ENCODE data around the gene TCF19. TPM values are rescaled to one million over a fixed set of nuclear protein-coding genes. Genes with fewer than 3 reads are reported as not detected.

Gene TCF19
- total and polyA plus RNA-seq, 2 experiments from 2014 or later: 8.3 to 11.1 TPM

GRCh38 chr6:31140643-31141042 is 17.7 kb upstream of the TCF19 start:
- Histone ChIP-seq H3F3A (replicated peaks; ENCODE audit: low read depth) (no peaks in the 10 kb centered on the region), H2AFZ (no peak overlapping the region), H3K9me2 (ENCODE audit: insufficient read depth) (0 out of 2 replicates have a peak, but pooled peaks cover 3% of the 10 kb centered on the region), H3K4me1 (ENCODE audit: insufficient read depth) (peaks cover 7% of the 10 kb centered on the region; the same call in 1 of the 2 replicates), H3K4me2 (no peak overlapping the region), H3K36me3 (ENCODE audit: insufficient read depth) (peaks cover 7% of the 10 kb centered on the region), H3K27me3 (ENCODE audit: insufficient read depth) (no peaks in the 10 kb centered on the region), H3K79me2 (replicated peaks; ENCODE audit: insufficient read depth) (no peaks in the 10 kb centered on the region), H4K20me1 (replicated peaks; ENCODE audit: insufficient read depth) (no peaks in the 10 kb centered on the region), H3K27ac (ENCODE audit: low read depth) (no peak overlapping the region), H3K4me3 (no peak overlapping the region)
- Mint-ChIP-seq H3K9me3 (peaks cover 8% of the 10 kb centered on the region; the same call in 2 of the 3 replicates), H3K4me1 (peaks cover 44% of the 10 kb centered on the region), H3K27ac (no peak overlapping the region), H3K4me3 (no peak overlapping the region), H3K27me3 (ENCODE audit: insufficient read depth, low read depth, poor library complexity) (peaks cover 14% of the 10 kb centered on the region), H3K36me3 (ENCODE audit: low read depth) (peaks cover 26% of the 10 kb centered on the region)
- ATAC-seq: no peak
- no peak for TF ChIP-seq CREB1 (CRISPR knock-in tag; IDR thresholded peaks at IDR 0.05; ENCODE audit: low read depth)
- no peak for TF ChIP-seq ZNF114 (CRISPR knock-in tag; IDR thresholded peaks at IDR 0.05)
- no peak for TF ChIP-seq EZH2 (IDR thresholded peaks at IDR 0.05; ENCODE audit: low read depth, unreplicated experiment)
- TF ChIP-seq, protein P1, sequence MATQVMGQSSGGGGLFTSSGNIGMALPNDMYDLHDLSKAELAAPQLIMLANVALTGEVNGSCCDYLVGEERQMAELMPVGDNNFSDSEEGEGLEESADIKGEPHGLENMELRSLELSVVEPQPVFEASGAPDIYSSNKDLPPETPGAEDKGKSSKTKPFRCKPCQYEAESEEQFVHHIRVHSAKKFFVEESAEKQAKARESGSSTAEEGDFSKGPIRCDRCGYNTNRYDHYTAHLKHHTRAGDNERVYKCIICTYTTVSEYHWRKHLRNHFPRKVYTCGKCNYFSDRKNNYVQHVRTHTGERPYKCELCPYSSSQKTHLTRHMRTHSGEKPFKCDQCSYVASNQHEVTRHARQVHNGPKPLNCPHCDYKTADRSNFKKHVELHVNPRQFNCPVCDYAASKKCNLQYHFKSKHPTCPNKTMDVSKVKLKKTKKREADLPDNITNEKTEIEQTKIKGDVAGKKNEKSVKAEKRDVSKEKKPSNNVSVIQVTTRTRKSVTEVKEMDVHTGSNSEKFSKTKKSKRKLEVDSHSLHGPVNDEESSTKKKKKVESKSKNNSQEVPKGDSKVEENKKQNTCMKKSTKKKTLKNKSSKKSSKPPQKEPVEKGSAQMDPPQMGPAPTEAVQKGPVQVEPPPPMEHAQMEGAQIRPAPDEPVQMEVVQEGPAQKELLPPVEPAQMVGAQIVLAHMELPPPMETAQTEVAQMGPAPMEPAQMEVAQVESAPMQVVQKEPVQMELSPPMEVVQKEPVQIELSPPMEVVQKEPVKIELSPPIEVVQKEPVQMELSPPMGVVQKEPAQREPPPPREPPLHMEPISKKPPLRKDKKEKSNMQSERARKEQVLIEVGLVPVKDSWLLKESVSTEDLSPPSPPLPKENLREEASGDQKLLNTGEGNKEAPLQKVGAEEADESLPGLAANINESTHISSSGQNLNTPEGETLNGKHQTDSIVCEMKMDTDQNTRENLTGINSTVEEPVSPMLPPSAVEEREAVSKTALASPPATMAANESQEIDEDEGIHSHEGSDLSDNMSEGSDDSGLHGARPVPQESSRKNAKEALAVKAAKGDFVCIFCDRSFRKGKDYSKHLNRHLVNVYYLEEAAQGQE (IDR thresholded peaks at IDR 0.05; ENCODE audit: unreplicated experiment): no peak
- no peak for TF ChIP-seq ZNF331 (CRISPR knock-in tag; IDR thresholded peaks at IDR 0.05; ENCODE audit: low read depth)
- TF ChIP-seq EZH2phosphoT487 (IDR thresholded peaks at IDR 0.05; ENCODE audit: unreplicated experiment): no peak
- TF ChIP-seq JUNB (IDR thresholded peaks at IDR 0.05; ENCODE audit: unreplicated experiment): no peak
- TF ChIP-seq POLR2AphosphoS5 (IDR thresholded peaks at IDR 0.05; ENCODE audit: low read depth): no peak
- TF ChIP-seq NANOG (IDR thresholded peaks at IDR 0.05; ENCODE audit: borderline replicate concordance): no peak
- TF ChIP-seq ETS1 (IDR thresholded peaks at IDR 0.05): no peak
- no peak for TF ChIP-seq STAT1 (IDR thresholded peaks at IDR 0.05; ENCODE audit: unreplicated experiment)
- TF ChIP-seq, protein P2, sequence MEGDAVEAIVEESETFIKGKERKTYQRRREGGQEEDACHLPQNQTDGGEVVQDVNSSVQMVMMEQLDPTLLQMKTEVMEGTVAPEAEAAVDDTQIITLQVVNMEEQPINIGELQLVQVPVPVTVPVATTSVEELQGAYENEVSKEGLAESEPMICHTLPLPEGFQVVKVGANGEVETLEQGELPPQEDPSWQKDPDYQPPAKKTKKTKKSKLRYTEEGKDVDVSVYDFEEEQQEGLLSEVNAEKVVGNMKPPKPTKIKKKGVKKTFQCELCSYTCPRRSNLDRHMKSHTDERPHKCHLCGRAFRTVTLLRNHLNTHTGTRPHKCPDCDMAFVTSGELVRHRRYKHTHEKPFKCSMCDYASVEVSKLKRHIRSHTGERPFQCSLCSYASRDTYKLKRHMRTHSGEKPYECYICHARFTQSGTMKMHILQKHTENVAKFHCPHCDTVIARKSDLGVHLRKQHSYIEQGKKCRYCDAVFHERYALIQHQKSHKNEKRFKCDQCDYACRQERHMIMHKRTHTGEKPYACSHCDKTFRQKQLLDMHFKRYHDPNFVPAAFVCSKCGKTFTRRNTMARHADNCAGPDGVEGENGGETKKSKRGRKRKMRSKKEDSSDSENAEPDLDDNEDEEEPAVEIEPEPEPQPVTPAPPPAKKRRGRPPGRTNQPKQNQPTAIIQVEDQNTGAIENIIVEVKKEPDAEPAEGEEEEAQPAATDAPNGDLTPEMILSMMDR (conservative IDR thresholded peaks at IDR 0.05; ENCODE audit: low read depth in 2 of 2): no peak
- TF ChIP-seq, protein P3, sequence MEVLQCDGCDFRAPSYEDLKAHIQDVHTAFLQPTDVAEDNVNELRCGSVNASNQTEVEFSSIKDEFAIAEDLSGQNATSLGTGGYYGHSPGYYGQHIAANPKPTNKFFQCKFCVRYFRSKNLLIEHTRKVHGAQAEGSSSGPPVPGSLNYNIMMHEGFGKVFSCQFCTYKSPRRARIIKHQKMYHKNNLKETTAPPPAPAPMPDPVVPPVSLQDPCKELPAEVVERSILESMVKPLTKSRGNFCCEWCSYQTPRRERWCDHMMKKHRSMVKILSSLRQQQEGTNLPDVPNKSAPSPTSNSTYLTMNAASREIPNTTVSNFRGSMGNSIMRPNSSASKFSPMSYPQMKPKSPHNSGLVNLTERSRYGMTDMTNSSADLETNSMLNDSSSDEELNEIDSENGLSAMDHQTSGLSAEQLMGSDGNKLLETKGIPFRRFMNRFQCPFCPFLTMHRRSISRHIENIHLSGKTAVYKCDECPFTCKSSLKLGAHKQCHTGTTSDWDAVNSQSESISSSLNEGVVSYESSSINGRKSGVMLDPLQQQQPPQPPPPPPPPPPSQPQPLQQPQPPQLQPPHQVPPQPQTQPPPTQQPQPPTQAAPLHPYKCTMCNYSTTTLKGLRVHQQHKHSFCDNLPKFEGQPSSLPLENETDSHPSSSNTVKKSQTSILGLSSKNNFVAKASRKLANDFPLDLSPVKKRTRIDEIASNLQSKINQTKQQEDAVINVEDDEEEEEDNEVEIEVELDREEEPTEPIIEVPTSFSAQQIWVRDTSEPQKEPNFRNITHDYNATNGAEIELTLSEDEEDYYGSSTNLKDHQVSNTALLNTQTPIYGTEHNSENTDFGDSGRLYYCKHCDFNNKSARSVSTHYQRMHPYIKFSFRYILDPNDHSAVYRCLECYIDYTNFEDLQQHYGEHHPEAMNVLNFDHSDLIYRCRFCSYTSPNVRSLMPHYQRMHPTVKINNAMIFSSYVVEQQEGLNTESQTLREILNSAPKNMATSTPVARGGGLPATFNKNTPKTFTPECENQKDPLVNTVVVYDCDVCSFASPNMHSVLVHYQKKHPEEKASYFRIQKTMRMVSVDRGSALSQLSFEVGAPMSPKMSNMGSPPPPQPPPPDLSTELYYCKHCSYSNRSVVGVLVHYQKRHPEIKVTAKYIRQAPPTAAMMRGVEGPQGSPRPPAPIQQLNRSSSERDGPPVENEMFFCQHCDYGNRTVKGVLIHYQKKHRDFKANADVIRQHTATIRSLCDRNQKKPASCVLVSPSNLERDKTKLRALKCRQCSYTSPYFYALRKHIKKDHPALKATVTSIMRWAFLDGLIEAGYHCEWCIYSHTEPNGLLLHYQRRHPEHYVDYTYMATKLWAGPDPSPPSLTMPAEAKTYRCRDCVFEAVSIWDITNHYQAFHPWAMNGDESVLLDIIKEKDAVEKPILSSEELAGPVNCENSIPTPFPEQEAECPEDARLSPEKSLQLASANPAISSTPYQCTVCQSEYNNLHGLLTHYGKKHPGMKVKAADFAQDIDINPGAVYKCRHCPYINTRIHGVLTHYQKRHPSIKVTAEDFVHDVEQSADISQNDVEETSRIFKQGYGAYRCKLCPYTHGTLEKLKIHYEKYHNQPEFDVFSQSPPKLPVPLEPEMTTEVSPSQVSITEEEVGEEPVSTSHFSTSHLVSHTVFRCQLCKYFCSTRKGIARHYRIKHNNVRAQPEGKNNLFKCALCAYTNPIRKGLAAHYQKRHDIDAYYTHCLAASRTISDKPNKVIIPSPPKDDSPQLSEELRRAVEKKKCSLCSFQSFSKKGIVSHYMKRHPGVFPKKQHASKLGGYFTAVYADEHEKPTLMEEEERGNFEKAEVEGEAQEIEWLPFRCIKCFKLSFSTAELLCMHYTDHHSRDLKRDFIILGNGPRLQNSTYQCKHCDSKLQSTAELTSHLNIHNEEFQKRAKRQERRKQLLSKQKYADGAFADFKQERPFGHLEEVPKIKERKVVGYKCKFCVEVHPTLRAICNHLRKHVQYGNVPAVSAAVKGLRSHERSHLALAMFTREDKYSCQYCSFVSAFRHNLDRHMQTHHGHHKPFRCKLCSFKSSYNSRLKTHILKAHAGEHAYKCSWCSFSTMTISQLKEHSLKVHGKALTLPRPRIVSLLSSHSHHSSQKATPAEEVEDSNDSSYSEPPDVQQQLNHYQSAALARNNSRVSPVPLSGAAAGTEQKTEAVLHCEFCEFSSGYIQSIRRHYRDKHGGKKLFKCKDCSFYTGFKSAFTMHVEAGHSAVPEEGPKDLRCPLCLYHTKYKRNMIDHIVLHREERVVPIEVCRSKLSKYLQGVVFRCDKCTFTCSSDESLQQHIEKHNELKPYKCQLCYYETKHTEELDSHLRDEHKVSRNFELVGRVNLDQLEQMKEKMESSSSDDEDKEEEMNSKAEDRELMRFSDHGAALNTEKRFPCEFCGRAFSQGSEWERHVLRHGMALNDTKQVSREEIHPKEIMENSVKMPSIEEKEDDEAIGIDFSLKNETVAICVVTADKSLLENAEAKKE (CRISPR knock-in tag; IDR thresholded peaks at IDR 0.05): no peak
- DNase-seq (ENCODE audit: low spot score): no peak

All from GM23338 (cell line).